Stimulated activated memory B cell treated with anti-CD40 and anti-IgM and Interleukin-4, amounts not matched to agents 10 μg/mL and 1 μg/mL and 100 μg/mL, for 72 hours (primary cell): ENCODE results near the gene EARS2.

ENCODE experiments used
- ATAC-seq: fragments of 150-1000 bp; cut with Tn5 transposase; 2 replicates; pipeline ENCODE4 v1.10.0; 2021
- H3K27ac Mint-ChIP-seq: one replicate; pipeline ENCODE4 v1.8.0; 2022; ENCODE audit warnings: mild to moderate bottlenecking, mixed read lengths
- H3K27me3 Mint-ChIP-seq: one replicate; pipeline ENCODE4 v1.8.0; 2022; ENCODE audit warnings: mixed read lengths
- H3K36me3 Mint-ChIP-seq: one replicate; pipeline ENCODE4 v1.8.0; 2022; ENCODE audit warnings: mixed read lengths
- H3K4me1 Mint-ChIP-seq: one replicate; pipeline ENCODE4 v1.8.0; 2022; ENCODE audit warnings: mixed read lengths
- H3K4me3 Mint-ChIP-seq: one replicate; pipeline ENCODE4 v1.8.0; 2022; ENCODE audit warnings: mild to moderate bottlenecking, moderate library complexity, mixed read lengths
- H3K9me3 Mint-ChIP-seq: one replicate; pipeline ENCODE4 v1.8.0; 2022; ENCODE audit warnings: mixed read lengths

EARS2 gene

GRCh38 chr16:23509441-23509754 is 47.8 kb downstream of the EARS2 start:
- ATAC-seq, result no peak
- Mint-ChIP-seq H3K4me3 (peak overlapping the region; percentile 90), H3K9me3 (no peaks in the 10 kb centered on the region), H3K27ac (peak overlapping the region; percentile 75), H3K36me3 (peaks cover 27% of the 10 kb centered on the region), H3K4me1 (peaks cover 49% of the 10 kb centered on the region), H3K27me3 (no peaks in the 10 kb centered on the region)

- H3K27me3 Mint-ChIP-seq, result no peaks in the 10 kb centered on the region
- no peaks in the 10 kb centered on the region for H3K9me3 Mint-ChIP-seq
- peaks cover 55% of the 10 kb centered on the region for H3K4me1 Mint-ChIP-seq
- ATAC-seq, result no peak
- peak overlapping the region; percentile 75 for H3K27ac Mint-ChIP-seq
- peaks cover 27% of the 10 kb centered on the region for H3K36me3 Mint-ChIP-seq
- peak overlapping the region; percentile 90 for H3K4me3 Mint-ChIP-seq
Measured at GRCh38 chr16:23508589-23509440, 48.3 kb downstream of the EARS2 start.

- H3K4me3 Mint-ChIP-seq, result peak overlapping the region; percentile 84
- H3K36me3 Mint-ChIP-seq, result peaks cover 33% of the 10 kb centered on the region
- peak; percentile 25 for ATAC-seq
- H3K27me3 Mint-ChIP-seq, result no peaks in the 10 kb centered on the region
- no peaks in the 10 kb centered on the region for H3K9me3 Mint-ChIP-seq
- H3K4me1 Mint-ChIP-seq, result peaks cover 72% of the 10 kb centered on the region
- peak overlapping the region; percentile 75 for H3K27ac Mint-ChIP-seq
Measured at GRCh38 chr16:23506606-23506994, 50.5 kb downstream of the EARS2 start.

GRCh38 chr16:23505671-23506605 is 51.2 kb downstream of the EARS2 start:
- H3K4me3 Mint-ChIP-seq, result peak overlapping the region; percentile 84

GRCh38 chr16:23505180-23505665 is 51.9 kb downstream of the EARS2 start:
- Mint-ChIP-seq H3K27ac (peak overlapping the region; percentile 75), H3K27me3 (no peaks in the 10 kb centered on the region), H3K4me3 (peak overlapping the region; percentile 84), H3K4me1 (peaks cover 81% of the 10 kb centered on the region), H3K9me3 (no peaks in the 10 kb centered on the region), H3K36me3 (peaks cover 37% of the 10 kb centered on the region)
- ATAC-seq, result peak; percentile 3

More at GRCh38 chr16:23505671-23506605, 51.2 kb downstream of the EARS2 start:
- Mint-ChIP-seq H3K36me3 (peaks cover 33% of the 10 kb centered on the region), H3K9me3 (no peaks in the 10 kb centered on the region), H3K27ac (peak overlapping the region; percentile 75), H3K27me3 (no peaks in the 10 kb centered on the region), H3K4me1 (peaks cover 79% of the 10 kb centered on the region)
- no peak for ATAC-seq

- peaks cover 43% of the 10 kb centered on the region for H3K36me3 Mint-ChIP-seq
- no peaks in the 10 kb centered on the region for H3K27me3 Mint-ChIP-seq
- H3K9me3 Mint-ChIP-seq, result no peaks in the 10 kb centered on the region
- peaks cover 87% of the 10 kb centered on the region for H3K4me1 Mint-ChIP-seq
- ATAC-seq, result peak; percentile 88
- H3K4me3 Mint-ChIP-seq, result peak overlapping the region; percentile 84
- H3K27ac Mint-ChIP-seq, result peak overlapping the region; percentile 75
Measured at GRCh38 chr16:23504453-23505179, 52.5 kb downstream of the EARS2 start.

GRCh38 chr16:23504076-23504452 is 53.1 kb downstream of the EARS2 start:
- Mint-ChIP-seq H3K4me3 (peak overlapping the region; percentile 84), H3K36me3 (peaks cover 39% of the 10 kb centered on the region), H3K27me3 (no peaks in the 10 kb centered on the region), H3K4me1 (peaks cover 88% of the 10 kb centered on the region), H3K9me3 (no peaks in the 10 kb centered on the region), H3K27ac (peak overlapping the region; percentile 75)
- ATAC-seq, result no peak

GRCh38 chr16:23502466-23502865 is 54.7 kb downstream of the EARS2 start:
- Mint-ChIP-seq H3K27ac (peak overlapping the region; percentile 73), H3K27me3 (no peaks in the 10 kb centered on the region), H3K4me3 (no peak overlapping the region), H3K4me1 (peaks cover 92% of the 10 kb centered on the region), H3K36me3 (peaks cover 34% of the 10 kb centered on the region), H3K9me3 (no peaks in the 10 kb centered on the region)
- no peak for ATAC-seq

- Mint-ChIP-seq H3K27ac (no peak overlapping the region), H3K4me3 (no peak overlapping the region), H3K9me3 (no peaks in the 10 kb centered on the region), H3K36me3 (peaks cover 31% of the 10 kb centered on the region), H3K4me1 (peaks cover 94% of the 10 kb centered on the region), H3K27me3 (no peaks in the 10 kb centered on the region)
- no peak for ATAC-seq
Measured at GRCh38 chr16:23501291-23501690, 55.9 kb downstream of the EARS2 start.

- Mint-ChIP-seq H3K4me1 (peaks cover 91% of the 10 kb centered on the region), H3K36me3 (peaks cover 29% of the 10 kb centered on the region), H3K4me3 (no peak overlapping the region), H3K9me3 (no peaks in the 10 kb centered on the region), H3K27ac (peak overlapping the region; percentile 81), H3K27me3 (no peaks in the 10 kb centered on the region)
- ATAC-seq, result no peak
Measured at GRCh38 chr16:23500862-23501225, 56.3 kb downstream of the EARS2 start.

- no peaks in the 10 kb centered on the region for H3K9me3 Mint-ChIP-seq
- H3K27me3 Mint-ChIP-seq, result no peaks in the 10 kb centered on the region
- ATAC-seq, result no peak
- peak overlapping the region; percentile 81 for H3K27ac Mint-ChIP-seq
- H3K4me3 Mint-ChIP-seq, result peak overlapping the region; percentile 71
- peaks cover 86% of the 10 kb centered on the region for H3K4me1 Mint-ChIP-seq
- H3K36me3 Mint-ChIP-seq, result peaks cover 33% of the 10 kb centered on the region
Measured at GRCh38 chr16:23500212-23500861, 56.8 kb downstream of the EARS2 start.

- H3K4me3 Mint-ChIP-seq, result peak overlapping the region; percentile 71
- ATAC-seq, result peak; percentile 51
- H3K4me1 Mint-ChIP-seq, result peaks cover 82% of the 10 kb centered on the region
- H3K36me3 Mint-ChIP-seq, result peaks cover 37% of the 10 kb centered on the region
- H3K9me3 Mint-ChIP-seq, result no peaks in the 10 kb centered on the region
- H3K27ac Mint-ChIP-seq, result peak overlapping the region; percentile 81
- no peaks in the 10 kb centered on the region for H3K27me3 Mint-ChIP-seq
Measured at GRCh38 chr16:23499801-23500200, 57.3 kb downstream of the EARS2 start.

- Mint-ChIP-seq H3K27ac (peak overlapping the region; percentile 81), H3K4me1 (peaks cover 72% of the 10 kb centered on the region), H3K9me3 (no peaks in the 10 kb centered on the region)
Measured at GRCh38 chr16:23498863-23499262, 58.3 kb downstream of the EARS2 start.

GRCh38 chr16:23497543-23497868 is 59.6 kb downstream of the EARS2 start:
- no peak for ATAC-seq
- no peaks in the 10 kb centered on the region for H3K9me3 Mint-ChIP-seq
- peak overlapping the region; percentile 16 for H3K4me3 Mint-ChIP-seq
- H3K27ac Mint-ChIP-seq, result peak overlapping the region; percentile 81
- peaks cover 64% of the 10 kb centered on the region for H3K4me1 Mint-ChIP-seq
- no peaks in the 10 kb centered on the region for H3K27me3 Mint-ChIP-seq
- peaks cover 45% of the 10 kb centered on the region for H3K36me3 Mint-ChIP-seq

More at GRCh38 chr16:23498863-23499262, 58.3 kb downstream of the EARS2 start:
- Mint-ChIP-seq H3K27me3 (no peaks in the 10 kb centered on the region), H3K36me3 (peaks cover 40% of the 10 kb centered on the region), H3K4me3 (peak overlapping the region; percentile 50)
- no peak for ATAC-seq
